Keratinocyte (primary cell): ENCODE data around the gene CD8B2. TPM values are rescaled to one million over a fixed set of nuclear protein-coding genes. Genes with fewer than 3 reads are reported as not detected.

Experiments
- DNase-seq: peaks from one replicate; pipeline ENCODE4 v3.0.0-alpha.2; 2011; ENCODE audit warnings: low read depth, missing footprints, low spot score
- FAIRE-seq: peaks from 2 replicates; lab custom pipeline; 2011; peaks lifted over from hg19 to GRCh38; lab: Jason Lieb, UNC
- H2AFZ ChIP-seq: 2 replicates; pipeline ENCODE4 v1.6.0; 2012; ENCODE audit warnings: low read length, control low read depth, inconsistent platforms; ENCODE audit not compliant: control insufficient read depth
- H3K27ac ChIP-seq: 2 replicates; pipeline ENCODE4 v1.5.1; 2011; ENCODE audit warnings: low read length; ENCODE audit not compliant: control insufficient read depth, insufficient read depth
- H3K27me3 ChIP-seq: 3 replicates; pipeline ENCODE4 v1.6.0; 2011; ENCODE audit warnings: low read length; ENCODE audit not compliant: control insufficient read depth, insufficient read depth; ENCODE audit errors: extremely low read depth
- H3K36me3 ChIP-seq, 2 experiments: 2 replicates in 1 of 2; 3 replicates in 1 of 2; pipeline ENCODE4 v1.5.1; 2011; ENCODE audit warnings: low read length in 2 of 2, mild to moderate bottlenecking in 1 of 2; ENCODE audit not compliant: control insufficient read depth in 2 of 2, insufficient read depth in 2 of 2; ENCODE audit errors: extremely low read depth in 1 of 2
- H3K4me1 ChIP-seq: 3 replicates; pipeline ENCODE4 v1.5.1; 2011; ENCODE audit warnings: low read length; ENCODE audit not compliant: control insufficient read depth, insufficient read depth; ENCODE audit errors: extremely low read depth
- H3K4me2 ChIP-seq: 3 replicates; pipeline ENCODE4 v1.6.0; 2011; ENCODE audit warnings: low read depth, low read length; ENCODE audit not compliant: control insufficient read depth, insufficient read depth; ENCODE audit errors: extremely low read depth
- H3K4me3 ChIP-seq, 3 experiments: fragments of 200-600 bp in 1 of 3; sonication (generic) in 1 of 3; 2 replicates in 2 of 3; 3 replicates in 1 of 3; pipeline ENCODE4 v1.5.1; 2011 to 2016; ENCODE audit warnings: low read length in 3 of 3, mild to moderate bottlenecking in 3 of 3, control low read depth in 2 of 3, inconsistent platforms in 1 of 3, low read depth in 1 of 3, mixed read lengths in 1 of 3, mixed run types in 1 of 3, moderate library complexity in 1 of 3; ENCODE audit not compliant: control insufficient read depth in 2 of 3, insufficient read depth in 2 of 3; ENCODE audit errors: extremely low read depth in 1 of 3
- H3K79me2 ChIP-seq: 2 replicates; pipeline ENCODE4 v1.6.0; 2012; ENCODE audit warnings: low read length; ENCODE audit not compliant: control insufficient read depth, insufficient read depth
- H3K9ac ChIP-seq: 3 replicates; pipeline ENCODE4 v1.6.0; 2011; ENCODE audit warnings: low read length; ENCODE audit not compliant: control insufficient read depth, insufficient read depth; ENCODE audit errors: extremely low read depth
- H3K9me1 ChIP-seq: 3 replicates; pipeline ENCODE4 v1.6.0; 2011; ENCODE audit warnings: low read length; ENCODE audit not compliant: control insufficient read depth, insufficient read depth; ENCODE audit errors: extremely low read depth
- H3K9me3 ChIP-seq: 2 replicates; pipeline ENCODE4 v1.5.1; 2012; ENCODE audit warnings: low read depth, low read length; ENCODE audit not compliant: control insufficient read depth
- H4K20me1 ChIP-seq: 3 replicates; pipeline ENCODE4 v1.6.0; 2011; ENCODE audit warnings: low read length; ENCODE audit not compliant: control insufficient read depth, insufficient read depth; ENCODE audit errors: extremely low read depth
- CTCF ChIP-seq, 3 experiments: IDR thresholded peaks in 1 of 3; conservative IDR thresholded peaks in 1 of 3; optimal IDR thresholded peaks in 1 of 3; 2 replicates in 2 of 3; 3 replicates in 1 of 3; pipeline versions ENCODE3 to v1.5.1; 2011; ENCODE audit warnings: low read length in 3 of 3, mild to moderate bottlenecking in 3 of 3, moderate library complexity in 2 of 3, control low read depth in 1 of 3, inconsistent platforms in 1 of 3; ENCODE audit not compliant: insufficient read depth in 2 of 3; ENCODE audit errors: extremely low read depth in 1 of 3
- EZH2 ChIP-seq: IDR thresholded peaks from one replicate; pipeline ENCODE4 v1.6.1; 2012; ENCODE audit warnings: inconsistent platforms, mild to moderate bottlenecking, low read length, moderate library complexity
- dilution Hi-C: fragments of 300-500 bp; cut with MboI; formaldehyde crosslinking; loops from one replicate; pipeline ENCODE4 v1.7.0; 2020; ENCODE audit warnings: low sequenced_read_pairs; ENCODE audit not compliant: extremely low pct_ligation_motif_present
- polyA plus RNA-seq, 5 experiments: library from polyadenylated mRNA; depleted of rRNA in 3 of 5; stranded (reverse) in 3 of 5; stranded (forward) in 1 of 5; unstranded in 1 of 5; fragments of >200 nt; gene quantifications; 1 replicate in 1 of 5; 2 replicates in 3 of 5; 3 replicates in 1 of 5; pipeline versions ENCODE4 v1.2.1 to v1.2.3, GENCODE V29; 2011 to 2012; ENCODE audit warnings: missing spikeins in 2 of 5, low read depth in 1 of 5, low replicate concordance in 1 of 5

The CD8B2 gene
- polyA plus RNA-seq, 1 donor (not counting 4 experiments of a cell fraction or from before 2014, with no cell fraction given): not detected

GRCh38 chr2:106517329-106517728, 30.2 kb downstream of the CD8B2 start:
- DNase-seq (no peak), FAIRE-seq (no peak)
- H3K27ac ChIP-seq: no peak overlapping the region
- TF ChIP-seq CTCF (optimal IDR thresholded peaks at IDR 0.05 in 1 of 3, IDR thresholded peaks at IDR 0.05 in 1 of 3, conservative IDR thresholded peaks at IDR 0.05 in 1 of 3; ENCODE audit: extremely low read depth in 1 of 3, insufficient read depth in 2 of 3, low read length in 3 of 3) (no peak), EZH2 (no peak)
- H3K27me3 ChIP-seq: no peaks in the 10 kb centered on the region
- no peak overlapping the region for H3K4me3 ChIP-seq
- no peaks in the 10 kb centered on the region for H3K9me3 ChIP-seq
- dilution Hi-C loops: no loop called here
- H4K20me1 ChIP-seq: no peaks in the 10 kb centered on the region
- H3K79me2 ChIP-seq: no peaks in the 10 kb centered on the region
- no peak overlapping the region for H3K4me2 ChIP-seq
- H3K9ac ChIP-seq: no peak overlapping the region
- no peak overlapping the region for H2AFZ ChIP-seq
- H3K9me1 ChIP-seq: no peaks in the 10 kb centered on the region
- H3K4me1 ChIP-seq: no peaks in the 10 kb centered on the region
- no peaks in the 10 kb centered on the region for H3K36me3 ChIP-seq

- H3K9me3 ChIP-seq: no peaks in the 10 kb centered on the region
- dilution Hi-C loops: no loop called here
- H3K79me2 ChIP-seq: no peaks in the 10 kb centered on the region
- no peaks in the 10 kb centered on the region for H3K9me1 ChIP-seq
- DNase-seq: no peak
- no peak overlapping the region for H3K9ac ChIP-seq
- H3K4me1 ChIP-seq: no peaks in the 10 kb centered on the region
- no peak overlapping the region for H3K27ac ChIP-seq
- H3K36me3 ChIP-seq: no peaks in the 10 kb centered on the region
- H3K27me3 ChIP-seq: no peaks in the 10 kb centered on the region
- FAIRE-seq: no peak
- H2AFZ ChIP-seq: no peak overlapping the region
- H4K20me1 ChIP-seq: no peaks in the 10 kb centered on the region
- TF ChIP-seq EZH2 (no peak), CTCF (optimal IDR thresholded peaks at IDR 0.05 in 1 of 3, IDR thresholded peaks at IDR 0.05 in 1 of 3, conservative IDR thresholded peaks at IDR 0.05 in 1 of 3; ENCODE audit: extremely low read depth in 1 of 3, insufficient read depth in 2 of 3, low read length in 3 of 3) (no peak)
- no peak overlapping the region for H3K4me2 ChIP-seq
- H3K4me3 ChIP-seq: no peak overlapping the region
Observed at GRCh38 chr2:106519767-106520166, 32.6 kb downstream of the CD8B2 start.
